Measurements from ENCODE around the gene SARDH.

Gene SARDH

DNA sequence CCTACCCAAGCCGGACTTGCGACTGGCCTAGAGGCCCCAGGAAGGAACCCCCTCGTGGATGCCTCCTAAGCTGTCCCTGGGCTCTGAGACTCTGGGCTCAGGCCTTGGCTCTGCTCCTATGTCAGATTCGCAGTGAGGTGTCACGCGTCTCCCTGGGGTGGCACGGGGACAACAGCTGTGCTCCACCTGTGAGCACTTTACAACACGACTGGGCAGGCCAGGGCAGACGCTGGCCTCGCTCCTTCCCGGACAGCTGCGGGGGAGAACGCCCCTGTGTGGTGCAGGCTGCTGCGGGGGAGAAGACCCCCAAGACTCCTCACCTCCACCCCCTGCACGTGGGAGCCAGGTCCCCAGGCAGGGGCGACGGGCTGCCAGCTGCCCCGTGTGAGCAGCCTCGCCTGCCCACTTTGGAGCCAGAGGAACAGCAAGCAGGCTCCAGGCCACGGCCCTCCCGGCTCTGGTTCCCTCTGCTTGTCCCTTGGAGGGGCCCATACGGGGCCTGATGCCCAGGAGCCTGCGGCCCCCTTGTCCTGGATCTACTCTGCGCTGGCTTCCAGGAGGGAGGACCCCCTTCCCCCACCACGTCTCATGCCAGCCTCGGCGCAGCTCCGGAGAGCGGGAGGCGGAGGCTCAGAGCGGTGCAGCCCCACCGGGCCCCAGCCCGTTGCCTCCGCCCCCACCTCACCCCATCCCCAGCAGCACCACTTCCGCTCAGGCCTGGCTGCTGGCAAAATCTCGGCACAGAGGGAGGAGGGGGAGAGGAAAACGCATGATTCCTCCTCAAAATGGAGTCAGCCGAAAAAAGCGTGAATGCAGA lies 36.0 kb downstream of the SARDH start:
- peak; percentile 55 for DNase-seq (ENCODE audit: low read depth)

DNA sequence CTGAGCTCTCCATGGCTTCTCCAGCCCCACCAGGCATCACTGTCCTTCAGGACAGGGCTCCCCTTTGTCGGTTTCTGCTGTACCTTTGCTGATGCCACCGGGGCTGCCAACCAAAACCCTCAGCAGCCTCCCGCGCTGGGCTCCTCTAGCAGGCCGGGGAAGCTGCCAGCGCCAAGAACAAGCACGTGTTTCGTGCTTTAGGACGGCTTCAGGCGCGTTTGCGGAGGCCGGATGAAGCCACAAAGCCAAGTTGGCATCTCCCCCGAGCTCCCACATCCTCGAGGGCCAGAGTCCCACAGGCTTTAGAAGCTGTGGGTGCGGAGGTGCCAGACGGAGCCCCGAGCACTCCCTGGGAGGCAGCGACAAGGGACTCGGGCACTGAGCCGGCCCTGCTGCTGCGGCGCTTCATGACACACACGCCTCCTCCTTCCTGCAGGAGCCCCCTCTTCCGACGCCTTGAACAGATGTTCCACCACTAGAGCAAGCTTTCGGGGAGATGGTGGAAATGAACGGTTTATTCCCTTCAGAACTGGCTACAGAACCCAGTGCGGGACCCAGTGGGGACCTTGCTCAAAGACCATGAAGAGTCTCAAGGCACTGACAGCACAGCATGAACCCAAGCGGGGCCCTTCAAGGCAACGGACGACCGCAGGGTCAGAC lies 36.7 kb downstream of the SARDH start:
- DNase-seq (ENCODE audit: low read depth): peak; percentile 39

DNA sequence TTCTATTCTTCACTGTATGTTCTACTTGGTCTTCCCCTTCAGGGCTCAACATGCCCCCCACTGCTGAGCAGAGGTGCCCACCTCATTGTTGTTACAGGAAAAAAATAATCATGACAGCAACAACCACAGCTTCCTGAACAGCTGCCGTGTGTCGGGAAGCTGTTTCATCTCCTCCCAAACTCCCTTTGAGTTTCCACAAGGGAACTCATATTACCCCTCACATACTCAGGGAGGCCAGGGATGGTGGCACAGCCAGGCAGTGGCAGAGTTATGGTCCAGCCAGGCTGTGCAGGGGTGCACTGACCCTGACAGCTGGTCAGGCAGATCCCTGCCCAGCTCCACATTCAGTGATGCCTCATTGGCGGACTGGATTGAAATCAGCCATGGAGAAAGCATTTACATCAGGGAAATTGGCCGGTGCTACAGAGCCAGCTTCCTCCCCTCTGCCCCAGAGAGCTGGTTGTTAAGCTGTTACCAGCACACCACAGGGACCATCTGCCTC lies 37.3 kb downstream of the SARDH start:
- no peak for DNase-seq (ENCODE audit: low read depth)

DNA sequence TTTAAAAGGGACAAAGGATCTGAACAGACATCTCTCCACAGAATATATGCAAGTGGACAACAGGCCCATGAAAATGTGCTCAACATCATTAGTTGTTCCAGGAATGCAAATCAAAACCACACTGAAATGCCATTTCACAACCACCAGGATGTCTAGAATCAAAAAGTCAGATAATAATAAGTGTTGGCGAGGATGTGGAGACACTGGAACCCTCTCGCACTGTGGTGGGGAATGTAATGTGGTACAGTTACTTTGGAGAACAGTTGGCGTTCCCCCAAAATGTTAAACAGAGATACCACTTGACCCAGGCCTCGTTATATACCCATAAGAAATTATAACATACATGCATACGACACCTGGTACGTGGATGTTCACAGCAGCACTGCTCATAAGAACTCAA lies 38.6 kb downstream of the SARDH start:
- DNase-seq (ENCODE audit: low read depth): no peak

DNA sequence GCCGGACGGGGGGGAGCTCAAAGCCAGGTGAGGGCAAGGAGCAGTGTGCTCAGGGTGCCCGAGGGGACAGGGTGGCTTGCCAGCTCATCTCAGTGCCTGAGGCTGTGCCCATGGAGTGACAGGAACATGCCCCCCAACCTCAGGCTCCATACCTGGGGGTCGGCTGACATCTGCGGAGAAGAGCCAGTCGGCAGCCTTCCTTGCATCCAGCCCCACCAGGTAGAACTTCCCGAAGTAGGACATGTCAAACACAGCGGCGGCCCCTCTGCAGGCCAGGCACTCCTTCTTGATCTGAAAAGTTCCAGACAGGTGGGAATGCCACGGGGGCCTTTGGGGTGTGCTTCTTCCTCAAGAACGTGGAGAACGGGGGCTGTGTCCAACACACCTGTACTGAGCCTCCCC lies 42.1 kb downstream of the SARDH start:
- DNase-seq (ENCODE audit: low read depth): no peak

DNA sequence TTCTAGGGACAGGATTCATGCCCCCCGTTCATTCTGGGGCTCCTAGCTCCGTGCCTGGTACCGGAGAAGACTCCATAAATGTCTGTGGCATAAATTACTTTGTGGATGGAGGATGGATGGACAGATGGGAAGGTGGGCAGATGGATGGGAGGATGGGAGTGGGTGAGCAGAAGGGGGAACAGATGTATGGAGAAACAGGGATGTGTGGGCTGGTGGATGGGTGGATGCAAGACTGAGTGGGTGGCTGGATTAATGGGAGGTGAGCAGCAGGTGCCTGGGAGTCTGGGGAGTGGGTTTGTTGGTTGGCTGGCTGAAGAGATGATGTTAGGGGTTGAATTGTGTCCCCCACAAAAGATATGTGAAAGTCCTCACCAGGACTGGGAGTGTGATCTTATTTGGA lies 43.5 kb downstream of the SARDH start:
- DNase-seq (ENCODE audit: low read depth): no peak

DNA sequence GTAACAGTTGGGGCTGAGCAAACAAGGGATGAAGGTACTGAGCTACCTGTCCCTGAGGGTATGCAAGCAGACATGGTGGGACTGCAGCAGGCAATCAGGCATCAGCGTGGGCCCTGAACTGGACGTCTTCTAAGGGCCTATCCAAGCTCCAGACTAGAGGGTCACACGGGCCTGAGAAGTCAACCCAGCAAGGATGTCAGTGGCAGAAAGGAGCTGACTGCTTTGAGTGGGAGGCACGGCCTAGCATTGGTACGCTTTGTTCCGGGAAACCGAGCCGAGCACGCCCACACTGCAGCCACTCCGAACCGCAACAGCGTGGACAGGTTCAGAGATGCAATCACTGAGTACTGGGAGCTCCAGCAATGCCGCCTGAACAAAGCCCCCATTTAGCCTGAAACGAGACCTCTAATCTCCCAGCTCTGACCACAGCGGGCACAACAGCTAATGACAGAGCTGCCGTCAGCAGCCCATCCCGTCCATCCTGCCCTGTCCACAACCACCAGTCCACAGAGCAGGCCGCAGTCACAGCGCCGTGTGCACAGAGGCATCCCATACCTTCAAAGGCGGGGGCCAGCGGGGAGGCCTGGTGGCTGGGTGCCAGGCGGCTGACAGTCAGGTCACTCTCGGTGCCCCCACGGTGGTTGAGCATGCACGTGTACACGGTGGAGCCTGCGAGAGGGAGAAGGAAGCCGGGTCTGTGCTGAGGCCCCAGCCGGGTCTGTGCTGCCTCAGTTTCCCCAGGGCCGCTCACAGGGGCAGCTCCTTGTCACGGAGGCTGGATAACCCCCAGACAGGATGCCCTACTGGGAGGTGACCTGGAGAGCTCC lies 44.2 kb downstream of the SARDH start:
- no peak for DNase-seq (ENCODE audit: low read depth)

DNA sequence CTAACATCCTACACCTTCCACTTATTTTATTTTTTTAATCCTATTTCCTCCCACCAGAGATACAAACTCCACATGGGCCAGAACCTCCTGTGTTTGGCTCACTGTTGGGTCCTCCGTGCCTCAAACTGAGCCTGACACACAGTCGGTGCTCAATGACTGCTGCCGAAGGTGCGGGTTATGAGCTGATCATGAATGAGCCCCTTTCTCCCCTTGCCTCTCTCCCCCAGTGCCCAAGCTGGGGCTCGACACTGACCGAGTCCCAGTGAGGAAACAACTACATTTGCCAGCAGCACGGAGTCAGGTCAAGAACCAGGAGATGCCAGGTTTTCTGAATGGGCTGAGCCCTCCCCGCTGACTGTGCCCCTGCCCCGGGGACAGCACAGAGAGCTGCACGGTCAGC lies 45.0 kb downstream of the SARDH start:
- no peak for DNase-seq (ENCODE audit: low read depth)

DNA sequence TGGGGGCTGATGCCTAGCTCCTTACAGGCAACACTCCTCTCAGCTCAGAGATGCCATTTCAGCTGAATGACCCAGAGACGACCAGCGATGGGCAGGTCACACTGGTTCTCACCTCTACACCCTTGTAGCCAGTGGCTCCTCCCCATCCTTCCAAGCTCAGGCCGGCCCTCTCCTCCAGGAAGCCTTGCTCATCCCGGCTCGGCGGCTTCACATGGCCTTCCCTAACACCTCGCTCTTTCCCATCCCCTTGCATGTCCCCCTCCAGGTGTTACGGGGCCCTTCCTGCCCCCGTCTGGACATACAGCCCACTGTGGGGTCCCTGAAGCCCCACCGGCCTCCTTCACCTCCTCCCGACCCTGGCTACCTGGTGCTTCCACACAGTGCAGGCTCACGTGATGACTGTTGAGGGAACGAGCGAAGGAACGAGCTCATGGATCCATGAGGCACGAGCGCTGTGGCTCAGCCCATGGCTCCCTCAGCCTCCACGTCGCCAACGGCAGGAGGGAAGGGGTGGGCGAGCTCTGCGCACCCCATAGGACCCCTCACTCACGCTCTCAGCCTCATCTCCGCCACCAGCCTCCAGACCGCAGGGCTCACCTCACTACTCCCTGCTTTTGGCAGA lies 45.7 kb downstream of the SARDH start:
- no peak for DNase-seq (ENCODE audit: low read depth)

DNA sequence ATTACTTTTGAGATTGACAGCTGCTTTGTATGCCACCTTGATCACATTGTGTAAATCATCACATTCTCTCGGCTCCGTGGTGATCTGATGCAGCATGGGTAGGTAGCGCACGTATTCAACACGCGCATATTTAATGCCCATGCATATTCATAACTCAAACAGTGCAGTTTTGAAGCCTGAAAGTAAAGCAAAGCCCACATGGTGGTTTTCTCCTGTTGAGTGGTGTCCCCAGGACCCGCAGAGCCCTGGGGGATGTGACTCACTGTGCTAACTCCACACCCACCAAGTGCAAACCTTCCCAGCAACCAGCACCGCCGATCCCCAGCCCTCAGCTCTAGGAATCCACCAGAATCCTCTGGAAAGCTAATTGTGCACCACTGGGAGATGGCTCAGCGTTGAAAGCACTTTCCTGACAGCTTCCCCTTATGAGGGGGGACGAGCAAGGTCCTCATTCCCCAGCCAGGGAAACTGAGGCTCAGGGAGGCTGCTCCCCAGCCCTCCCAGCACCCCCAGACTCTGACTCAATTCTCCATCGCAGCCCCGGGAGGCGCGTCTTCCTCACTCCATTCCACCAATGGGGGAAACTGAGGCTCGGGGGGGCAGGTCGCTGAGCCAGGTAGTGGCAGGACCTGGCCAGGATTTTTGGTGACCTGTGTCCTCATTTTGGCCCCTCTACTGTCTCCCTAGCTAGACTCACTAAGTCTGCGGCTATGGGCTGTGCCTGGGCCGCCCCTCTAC lies 46.4 kb downstream of the SARDH start:
- DNase-seq (ENCODE audit: low read depth): no peak

DNA sequence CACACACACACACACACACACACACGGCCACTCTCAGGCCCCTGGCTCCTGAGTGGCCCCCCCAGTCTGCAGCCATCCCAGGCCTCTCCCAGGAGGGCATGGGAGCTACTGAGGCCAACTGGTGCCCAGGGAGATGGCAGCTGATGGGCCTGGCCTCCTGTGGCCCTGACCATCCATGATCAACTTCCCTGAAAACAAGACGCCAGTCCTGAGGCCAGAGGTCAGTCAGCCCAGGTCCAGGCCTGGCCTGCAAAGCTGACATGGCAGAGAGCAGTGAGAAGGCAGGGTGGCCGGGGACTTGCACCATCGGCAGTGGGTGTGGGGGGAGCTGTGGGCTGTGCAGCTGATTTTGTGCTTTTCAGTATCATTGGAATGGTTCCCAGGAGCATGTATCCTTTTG lies 47.0 kb downstream of the SARDH start:
- DNase-seq (ENCODE audit: low read depth): no peak

DNA sequence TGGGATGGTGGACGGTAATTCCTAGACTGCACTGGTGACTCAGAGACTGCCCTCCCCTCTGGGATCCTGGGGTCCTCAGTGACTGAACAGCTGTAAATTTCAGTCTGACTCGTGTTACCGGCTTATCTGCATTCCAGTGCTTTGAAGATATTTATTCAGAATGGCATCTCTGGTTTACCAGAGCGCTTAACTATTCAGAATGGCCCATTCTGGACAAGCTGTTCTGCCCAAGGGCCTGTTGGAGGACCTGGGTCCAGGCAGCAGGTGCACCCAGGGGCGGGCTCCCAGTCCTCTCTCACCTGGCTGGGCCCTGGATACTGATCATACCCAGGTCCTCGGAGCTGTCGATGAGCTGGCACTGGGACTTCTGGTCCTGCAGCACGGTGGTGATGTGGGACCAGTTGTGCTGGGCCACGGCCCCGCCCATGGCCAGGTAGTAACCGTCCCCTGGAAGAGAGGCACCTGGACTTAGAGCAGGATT lies 48.0 kb downstream of the SARDH start:
- DNase-seq (ENCODE audit: low read depth): no peak

DNA sequence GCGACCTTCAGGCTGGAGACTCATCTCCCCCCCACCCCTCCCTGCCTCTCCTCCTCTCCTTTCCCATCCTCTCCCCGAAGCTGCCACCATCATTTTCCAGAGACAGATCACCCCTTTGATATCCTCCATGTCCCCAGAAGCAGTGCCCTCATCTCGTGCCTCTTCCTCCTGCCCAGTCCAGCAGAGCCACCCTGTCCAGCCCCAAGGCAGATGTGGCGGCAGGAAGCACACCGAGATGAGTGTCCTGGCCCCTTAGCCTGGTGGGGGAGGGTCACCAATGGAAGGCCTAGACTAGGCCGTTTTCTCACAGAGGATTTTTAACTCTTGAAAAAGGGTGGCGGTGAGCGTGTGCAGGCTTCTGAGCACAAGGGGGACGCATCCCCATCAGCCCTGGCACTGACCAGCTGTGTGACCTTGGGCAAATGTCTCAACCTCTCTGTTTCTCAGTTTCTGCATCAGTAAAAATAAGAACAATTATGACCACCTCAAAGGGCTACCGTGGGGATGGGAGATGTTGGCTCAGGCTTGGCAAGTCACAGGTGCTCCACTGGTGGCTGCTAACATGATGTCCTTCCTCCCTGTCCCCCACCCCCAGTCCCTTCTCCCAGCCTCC lies 48.9 kb downstream of the SARDH start:
- no peak for DNase-seq (ENCODE audit: low read depth)

DNA sequence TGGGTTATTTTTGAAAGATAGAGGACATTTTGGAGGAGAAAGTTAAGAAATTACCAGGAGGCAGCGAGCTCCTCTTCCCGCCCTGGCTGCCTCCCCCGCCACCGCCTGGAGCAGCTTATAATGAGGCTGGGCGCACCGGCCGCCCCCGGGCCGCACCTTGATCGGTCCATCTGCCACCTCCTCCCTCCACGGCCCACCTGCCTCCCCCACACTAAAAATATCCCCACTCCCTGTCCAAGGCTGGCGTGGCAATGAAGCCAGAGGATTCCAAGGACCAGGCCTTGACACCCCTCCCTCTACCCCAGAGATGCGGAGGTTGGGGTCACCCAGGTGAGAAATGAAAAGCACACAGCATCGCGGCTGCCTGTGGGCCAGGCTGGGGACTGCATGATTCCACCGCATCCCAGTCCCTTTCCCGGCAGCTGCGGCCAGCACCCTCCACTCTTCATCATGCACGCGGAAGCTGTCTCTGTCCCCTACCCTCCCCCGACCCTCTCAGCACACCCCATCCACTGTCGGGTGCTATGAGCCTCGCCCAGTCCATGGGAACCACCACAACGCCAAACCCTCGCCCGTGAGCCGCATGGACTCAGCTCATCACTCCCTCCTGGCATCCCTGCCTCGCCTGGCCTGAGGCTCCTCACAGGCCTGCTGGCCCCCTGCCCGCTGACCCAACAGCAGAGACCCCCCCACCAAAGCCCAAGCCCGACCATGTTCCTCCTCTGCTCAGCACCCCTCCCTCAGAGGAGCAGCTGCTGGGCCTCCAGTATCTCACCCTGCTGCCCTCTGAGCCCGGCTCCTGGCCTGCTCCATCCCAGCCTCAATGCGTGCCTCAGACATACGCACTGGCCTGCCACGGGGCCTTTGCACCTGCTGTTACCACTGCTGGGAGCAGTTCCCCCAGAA lies 50.0 kb downstream of the SARDH start:
- no peak for DNase-seq (ENCODE audit: low read depth)

DNA sequence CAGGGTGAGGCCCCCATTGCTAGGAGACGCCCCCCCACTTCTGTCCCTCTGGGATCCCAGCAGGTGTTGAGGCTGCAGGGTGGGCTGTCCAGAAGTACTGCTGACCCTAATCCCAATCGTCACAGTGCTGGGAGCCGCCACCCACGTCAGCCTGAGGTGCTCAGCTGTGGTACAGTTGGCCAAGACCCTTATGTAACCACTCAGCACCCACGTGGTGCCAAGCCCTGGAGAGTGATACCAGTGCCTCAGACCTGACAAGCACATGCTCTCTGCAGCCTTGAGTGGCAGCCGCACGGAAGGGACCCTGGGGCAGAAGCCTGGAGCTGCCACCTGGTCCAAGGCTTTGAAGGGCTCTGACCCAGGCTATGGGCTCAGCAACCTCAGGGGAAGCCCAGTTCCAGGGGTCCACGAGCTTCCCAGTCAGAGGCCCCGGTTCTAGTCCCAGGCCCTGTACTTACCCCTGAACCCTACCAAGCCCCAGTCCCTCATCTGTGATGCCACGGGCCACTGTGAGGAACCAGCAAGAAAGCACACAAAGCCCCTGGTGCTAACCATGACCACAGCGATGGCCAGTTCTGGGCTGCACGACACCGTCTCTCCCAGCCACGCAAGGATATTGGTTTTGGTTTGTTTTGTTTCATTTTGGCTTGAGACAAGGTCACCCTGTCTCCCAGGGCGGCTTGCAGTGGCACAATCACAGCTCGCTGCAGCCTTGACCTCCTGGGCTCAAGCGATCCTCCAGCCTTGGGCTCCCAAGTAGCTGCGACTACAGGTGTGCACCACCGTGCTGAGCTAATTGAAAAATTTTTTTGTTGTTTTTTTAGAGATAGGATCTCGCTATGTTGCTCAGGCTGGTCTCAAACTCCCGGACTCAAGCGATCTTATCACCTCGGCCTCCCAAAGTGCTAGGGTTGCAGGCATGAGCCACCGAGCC lies 51.2 kb downstream of the SARDH start:
- no peak for DNase-seq (ENCODE audit: low read depth)

DNA sequence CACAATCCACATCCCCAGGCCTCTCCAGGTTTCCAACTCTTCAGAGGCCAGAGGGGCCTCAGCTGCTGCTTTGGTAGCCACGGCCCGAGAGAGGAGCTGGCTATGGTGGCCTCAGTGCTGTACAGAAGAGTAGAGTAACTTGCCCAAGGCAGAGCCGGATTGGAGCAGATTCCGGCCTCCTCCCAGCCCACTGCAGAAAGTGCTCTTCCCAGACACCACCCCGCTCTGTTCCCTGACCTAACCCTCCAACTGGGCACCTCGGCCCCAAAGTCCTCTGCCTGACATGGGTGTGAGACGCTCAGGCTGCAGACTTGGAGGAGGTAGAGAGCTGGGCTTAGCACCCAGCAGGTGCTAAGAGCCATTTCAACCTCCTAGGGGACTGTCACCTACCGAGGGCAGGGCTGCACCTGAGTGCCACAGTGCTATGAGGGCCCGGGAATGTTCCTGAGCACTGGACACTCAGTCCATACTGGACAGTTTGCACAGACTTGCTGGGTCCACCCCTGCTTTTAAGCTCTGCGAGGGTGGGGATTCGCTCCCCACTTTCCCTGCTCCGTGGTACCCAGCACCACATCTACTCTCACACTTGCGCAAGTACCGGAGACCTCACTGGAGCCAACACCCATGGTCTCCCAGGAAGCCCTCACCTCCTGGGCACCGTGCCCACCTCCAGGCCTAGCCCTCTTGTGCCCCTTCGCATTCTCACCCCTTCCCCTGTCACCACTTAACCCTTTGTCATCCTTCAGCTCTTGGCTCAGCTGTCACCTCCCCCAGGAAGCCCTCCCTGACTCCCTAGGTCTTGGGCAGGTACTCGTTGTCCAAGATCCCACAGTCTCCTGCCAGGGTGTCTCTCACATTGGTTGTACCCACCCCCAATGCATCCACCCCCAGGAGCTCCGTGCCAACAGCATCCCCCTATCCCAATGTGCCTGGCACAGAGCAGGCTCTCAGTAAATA lies 52.2 kb downstream of the SARDH start:
- no peak for DNase-seq (ENCODE audit: low read depth)

DNA sequence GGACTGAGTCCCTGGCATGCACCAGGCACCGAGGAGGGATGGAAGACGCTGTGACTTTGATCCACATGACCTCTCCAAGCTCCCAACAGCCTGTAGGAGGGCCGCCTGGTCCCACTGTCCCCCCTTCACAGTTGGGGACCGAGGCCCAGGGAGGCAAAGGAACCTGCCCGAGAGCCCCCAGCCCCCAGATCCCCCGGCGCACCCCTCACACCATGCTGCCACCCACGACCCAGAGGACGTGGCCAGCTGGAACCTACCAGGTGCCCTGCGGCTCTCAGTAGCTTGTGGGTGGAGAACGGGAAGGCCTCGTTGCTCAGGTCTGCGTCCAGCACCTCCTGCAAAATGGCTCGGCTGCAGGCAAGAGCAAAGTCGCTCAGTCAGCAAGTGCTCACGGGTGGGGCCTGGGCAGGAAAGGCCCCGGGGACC lies 53.2 kb downstream of the SARDH start:
- DNase-seq (ENCODE audit: low read depth): no peak

All from T-helper 22 cell (primary cell).